GM12878 (cell line): ENCODE measurements around the gene COA5.

Experiments used
- PAX8 ChIP-seq: fragments of 450-650 bp; IDR thresholded peaks from 2 replicates; pipeline ENCODE4 v1.6.1; 2017; ENCODE audit warnings: mild to moderate bottlenecking, moderate library complexity
- POLR2A ChIP-seq: IDR thresholded peaks from 2 replicates; pipeline ENCODE4 v1.6.1; 2011; ENCODE audit warnings: low read depth, mild to moderate bottlenecking, low read length
- RFX5 ChIP-seq: IDR thresholded peaks from 2 replicates; pipeline ENCODE4 v1.6.1; 2011; ENCODE audit warnings: low read depth, low read length, improper control_type of control experiment
- TF ChIP-seq, protein P1 (sequence below): fragments of 450-650 bp; IDR thresholded peaks from 2 replicates; pipeline ENCODE4 v1.6.1; 2017; ENCODE audit warnings: mild to moderate bottlenecking

DNA sequence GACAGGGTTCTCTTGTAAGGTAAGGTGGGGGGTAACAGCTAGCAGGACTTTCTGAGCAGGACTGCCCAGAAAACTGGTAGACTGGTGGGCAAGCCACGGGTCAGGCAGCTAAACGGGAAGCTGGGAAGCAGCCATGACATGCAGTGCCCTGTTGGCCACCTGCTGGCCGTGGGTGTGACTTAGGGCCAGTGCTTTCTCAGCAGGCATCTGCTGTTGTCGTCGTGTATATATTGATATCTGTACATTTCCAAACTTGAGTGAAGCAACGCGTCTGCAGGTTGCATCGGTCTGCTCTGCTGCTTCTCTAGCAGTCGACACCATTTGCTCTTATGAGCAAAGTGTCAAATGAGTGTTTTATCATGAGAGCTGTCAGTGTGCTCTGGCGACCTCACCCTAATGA, 31.0 kb downstream of the COA5 start:
- TF ChIP-seq RFX5 (no peak), POLR2A (no peak), PAX8 (no peak)
- TF ChIP-seq, protein P1, sequence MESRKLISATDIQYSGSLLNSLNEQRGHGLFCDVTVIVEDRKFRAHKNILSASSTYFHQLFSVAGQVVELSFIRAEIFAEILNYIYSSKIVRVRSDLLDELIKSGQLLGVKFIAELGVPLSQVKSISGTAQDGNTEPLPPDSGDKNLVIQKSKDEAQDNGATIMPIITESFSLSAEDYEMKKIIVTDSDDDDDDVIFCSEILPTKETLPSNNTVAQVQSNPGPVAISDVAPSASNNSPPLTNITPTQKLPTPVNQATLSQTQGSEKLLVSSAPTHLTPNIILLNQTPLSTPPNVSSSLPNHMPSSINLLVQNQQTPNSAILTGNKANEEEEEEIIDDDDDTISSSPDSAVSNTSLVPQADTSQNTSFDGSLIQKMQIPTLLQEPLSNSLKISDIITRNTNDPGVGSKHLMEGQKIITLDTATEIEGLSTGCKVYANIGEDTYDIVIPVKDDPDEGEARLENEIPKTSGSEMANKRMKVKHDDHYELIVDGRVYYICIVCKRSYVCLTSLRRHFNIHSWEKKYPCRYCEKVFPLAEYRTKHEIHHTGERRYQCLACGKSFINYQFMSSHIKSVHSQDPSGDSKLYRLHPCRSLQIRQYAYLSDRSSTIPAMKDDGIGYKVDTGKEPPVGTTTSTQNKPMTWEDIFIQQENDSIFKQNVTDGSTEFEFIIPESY: no peak
